C4-2B (cell line): Measurements from ENCODE around the gene ZNF611.

Experiments used
- CTCF ChIP-seq: fragments of 450-650 bp; conservative IDR thresholded peaks from 2 replicates; pipeline ENCODE4 v1.5.1; 2017; ENCODE audit warnings: mild to moderate bottlenecking
- ZFX ChIP-seq: fragments of 450-650 bp; IDR thresholded peaks from 2 replicates; pipeline ENCODE4 v1.6.1; 2017

GRCh38 chr19:52735734-52736133, 890 bp upstream of the ZNF611 start:
- TF ChIP-seq CTCF (no peak), ZFX (no peak)
